A172 (cell line): ENCODE measurements around the gene CSAD. TPM values are rescaled to one million over a fixed set of nuclear protein-coding genes. Genes with fewer than 3 reads are reported as not detected.
"Not testable (repeated sequence)": the region's sequence is repeated elsewhere in the genome, so short reads cannot be mapped to it uniquely, and the experiment has no call there.

Source experiments
- DNase-seq: peaks from one replicate; pipeline ENCODE4 v3.0.0-alpha.2; 2015; ENCODE audit warnings: low spot score
- total RNA-seq: library from RNA; depleted of rRNA; stranded (reverse); fragments of >200 nt; shearing (Covaris generic); gene quantifications from 2 replicates; pipeline ENCODE4 v1.2.3, GENCODE V29; 2014

Gene CSAD
- total RNA-seq, 1 experiment from 2014 or later, result 9.2 TPM

DNA sequence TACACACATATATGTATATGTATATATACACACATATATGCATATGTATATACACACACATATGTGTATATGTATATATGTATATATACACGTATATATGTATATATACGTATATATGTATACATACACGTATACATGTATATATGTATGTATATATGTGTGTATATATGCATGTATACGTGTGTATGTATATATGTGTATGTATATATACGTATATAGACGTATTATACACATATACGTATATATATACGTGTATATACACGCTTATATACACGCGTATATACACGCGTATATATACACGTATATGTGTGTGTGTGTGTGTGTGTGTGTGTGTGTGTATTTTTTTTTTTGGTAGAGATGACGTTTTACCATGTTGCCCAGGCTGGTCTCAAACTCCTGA, 33.1 kb downstream of the CSAD start:
- no peak for DNase-seq

DNA sequence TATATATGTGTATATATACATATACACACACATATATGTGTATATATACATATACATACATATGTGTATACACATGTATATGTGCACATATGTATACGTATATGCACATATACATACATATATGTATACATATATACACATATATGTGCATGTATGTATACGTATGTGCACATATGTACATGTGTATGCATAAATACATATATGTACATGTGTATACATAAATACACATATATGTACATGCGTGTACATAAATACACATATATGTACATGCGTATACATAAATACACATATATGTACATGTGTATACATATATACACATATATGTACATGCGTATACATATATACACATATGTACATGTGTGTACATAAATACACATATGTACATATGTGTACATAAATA, 33.5 kb downstream of the CSAD start:
- DNase-seq, result no peak

GRCh38 chr12:53145383-53146260, 35.1 kb downstream of the CSAD start:
- DNase-seq, result no peak

- DNase-seq, result no peak
Observed at GRCh38 chr12:53143355-53143754, 37.4 kb downstream of the CSAD start.

- no peak for DNase-seq
Observed at GRCh38 chr12:53133722-53134121, 47.0 kb downstream of the CSAD start.

DNA sequence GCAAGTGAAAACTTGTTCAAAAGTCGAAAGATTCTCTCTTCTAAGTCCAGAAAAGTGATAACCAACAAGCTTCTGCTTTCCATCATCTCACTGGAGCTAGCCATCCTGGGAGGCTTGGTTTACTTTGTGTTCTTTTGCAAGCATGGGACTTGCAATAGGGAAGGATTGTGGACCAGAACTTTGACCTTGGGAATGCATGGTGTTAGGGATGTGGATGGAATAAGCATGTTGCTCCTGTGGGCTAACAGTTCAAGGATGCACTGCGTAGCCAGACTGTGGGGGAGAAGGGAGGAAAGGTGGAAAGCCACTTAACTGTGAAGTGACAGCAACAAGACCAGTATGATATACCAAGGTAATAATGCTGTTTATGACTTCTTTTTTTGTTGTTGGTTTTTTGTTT, 48.9 kb downstream of the CSAD start:
- no peak for DNase-seq

GRCh38 chr12:53128780-53129569, 51.8 kb downstream of the CSAD start:
- DNase-seq, result no peak

DNA sequence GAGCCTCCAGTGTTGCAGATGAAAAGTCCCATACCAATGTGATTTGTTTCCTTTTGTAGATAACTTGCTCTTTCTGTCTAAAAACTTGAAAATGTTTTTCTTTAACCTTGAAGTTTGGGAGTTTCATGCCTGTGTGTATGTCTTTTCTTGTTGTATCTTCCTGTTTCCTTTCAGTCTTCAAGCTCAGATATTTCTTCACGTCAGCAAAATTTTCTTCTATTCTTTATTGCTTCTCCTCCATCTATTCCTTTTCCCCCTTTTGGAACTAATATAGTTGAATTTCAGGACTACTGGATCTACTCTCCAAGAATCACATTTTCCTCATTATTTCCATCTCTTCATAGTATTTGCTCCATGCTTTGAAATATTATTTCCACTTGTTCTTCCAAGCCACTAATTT, 53.6 kb downstream of the CSAD start:
- DNase-seq, result no peak

GRCh38 chr12:53124352-53124723, 56.4 kb downstream of the CSAD start:
- no peak for DNase-seq

DNA sequence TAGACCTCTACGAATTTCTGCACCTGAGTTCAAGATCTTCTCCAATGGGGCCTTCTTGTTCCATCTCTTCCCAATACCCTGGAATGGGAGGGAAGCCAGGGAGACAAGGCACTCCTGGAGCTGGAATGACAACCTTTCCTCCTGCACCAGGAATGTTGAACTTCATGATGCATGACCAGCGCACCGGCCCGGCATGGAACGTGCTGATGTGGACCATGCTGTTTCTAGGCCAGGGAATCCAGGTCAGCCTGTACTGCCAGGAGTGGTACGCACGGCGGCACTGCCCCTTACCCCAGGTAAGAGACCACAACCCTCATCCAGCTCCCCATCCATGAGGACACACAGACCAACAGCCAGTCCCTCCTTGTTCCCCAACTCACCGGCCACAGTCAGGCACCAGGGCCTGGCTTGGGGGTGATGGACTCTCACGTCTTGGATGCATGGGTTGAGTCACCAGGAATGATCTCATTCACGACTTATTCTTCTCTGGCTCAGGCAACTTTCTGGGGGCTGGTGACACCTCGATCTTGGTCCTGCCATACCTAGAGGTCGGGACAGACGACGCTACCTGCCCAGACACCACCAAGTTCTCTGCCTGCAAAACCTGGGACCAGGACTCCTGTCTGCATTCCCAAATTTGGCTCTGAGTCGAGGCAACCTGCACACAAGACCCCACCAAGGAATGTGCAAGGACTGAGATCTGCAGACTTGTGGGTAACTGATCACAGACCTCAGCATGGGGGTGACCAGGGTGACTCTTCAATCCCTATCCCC, 57.0 kb downstream of the CSAD start:
- DNase-seq, result no peak

- no peak for DNase-seq
Observed at GRCh38 chr12:53122961-53123468, 57.7 kb downstream of the CSAD start.

- no peak for DNase-seq
Observed at GRCh38 chr12:53120685-53121525, 59.8 kb downstream of the CSAD start.

DNA sequence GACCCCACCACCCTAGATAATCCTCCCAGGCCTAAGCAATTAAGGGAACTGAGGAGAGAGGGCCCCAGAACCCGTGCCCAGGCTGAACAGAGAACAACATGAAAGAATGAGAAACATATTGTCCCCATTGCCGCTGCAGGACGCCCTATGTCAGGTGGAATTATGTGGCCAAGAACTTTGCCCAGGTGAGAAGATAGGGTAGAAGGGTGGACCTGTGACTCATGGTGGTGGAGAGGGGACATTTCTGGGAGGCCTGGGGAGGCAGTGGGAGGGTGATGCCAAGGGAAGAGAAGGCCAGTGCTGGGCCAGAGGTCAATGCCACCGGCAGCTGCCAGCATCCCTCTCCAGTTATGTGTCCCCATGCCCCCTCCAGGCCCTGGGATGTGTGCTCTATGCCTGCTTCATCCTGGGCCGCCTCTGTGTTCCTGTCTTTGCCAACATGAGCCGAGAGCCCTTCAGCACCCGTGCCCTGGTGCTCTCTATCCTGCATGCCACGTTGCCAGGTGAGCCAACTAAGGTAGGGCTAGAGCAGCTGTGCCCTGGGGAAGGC, 61.9 kb downstream of the CSAD start:
- DNase-seq, result no peak

DNA sequence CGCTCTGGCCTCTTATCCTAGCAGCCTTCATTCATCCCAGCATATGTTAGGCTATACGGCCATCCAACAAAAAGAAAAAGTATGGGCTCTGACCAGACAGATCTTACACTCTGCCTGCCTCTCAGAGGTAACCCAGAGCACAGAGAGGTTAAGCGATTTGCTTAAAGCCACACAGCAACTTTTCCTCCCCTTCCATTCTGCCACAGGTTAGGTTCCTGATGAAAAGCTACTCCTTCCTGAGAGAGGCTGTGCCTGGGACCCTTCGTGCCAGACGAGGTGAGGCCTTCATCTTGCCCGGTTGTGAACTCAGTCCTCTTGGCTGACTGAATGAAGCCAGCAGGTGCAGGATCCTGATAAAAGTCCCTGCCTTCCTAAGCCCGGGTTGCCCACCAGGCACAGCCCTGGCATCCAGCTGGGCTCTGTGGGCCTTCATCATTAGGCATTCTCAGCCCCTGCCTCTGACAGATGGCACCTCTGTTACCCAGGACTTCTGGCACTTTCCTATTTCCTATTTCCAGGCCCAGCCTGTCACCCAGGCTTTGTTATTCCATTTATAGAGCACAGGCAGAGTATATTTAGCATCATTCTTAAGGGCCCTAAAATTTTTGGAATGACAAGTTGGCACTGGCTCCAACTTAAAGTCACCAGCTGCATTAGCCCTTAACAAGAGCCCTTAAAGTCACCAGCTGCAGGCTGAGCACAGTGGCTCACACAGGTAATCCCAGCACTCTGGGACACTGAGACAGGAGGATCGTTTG, 64.7 kb downstream of the CSAD start:
- no peak for DNase-seq

DNA sequence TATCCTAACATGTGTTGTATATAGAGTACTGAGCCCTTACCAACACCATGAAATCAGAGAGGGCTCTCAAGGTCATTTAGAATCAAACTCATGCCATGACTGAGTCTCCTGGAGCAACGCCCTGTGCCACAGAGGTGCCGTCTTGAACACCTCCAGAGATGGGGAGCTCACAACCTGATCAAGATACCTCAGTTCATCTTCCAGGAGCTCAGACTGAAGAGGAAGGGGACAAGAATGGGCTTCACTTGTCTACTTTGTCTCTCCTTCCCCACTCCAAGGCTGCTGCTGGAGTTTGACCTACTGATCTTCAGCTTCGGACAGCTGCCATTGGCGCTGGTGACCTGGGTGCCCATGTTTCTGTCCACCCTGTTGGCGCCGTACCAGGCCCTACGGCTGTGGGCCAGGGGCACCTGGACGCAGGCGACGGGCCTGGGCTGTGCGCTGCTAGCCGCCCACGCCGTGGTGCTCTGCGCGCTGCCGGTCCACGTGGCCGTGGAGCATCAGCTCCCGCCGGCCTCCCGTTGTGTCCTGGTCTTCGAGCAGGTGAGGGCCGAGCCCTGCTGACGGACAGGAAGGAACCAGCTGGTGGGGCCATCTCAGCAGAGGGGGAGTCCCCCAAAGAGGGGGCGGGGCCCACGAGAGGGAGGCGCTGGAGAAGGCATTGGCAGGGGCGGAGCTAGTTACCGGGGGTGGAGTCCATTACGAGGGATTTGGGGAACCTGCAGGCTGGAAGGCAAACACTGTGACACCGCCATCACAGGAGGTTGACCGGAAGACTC, 65.4 kb downstream of the CSAD start:
- no peak for DNase-seq

GRCh38 chr12:53113951-53114350, 66.8 kb downstream of the CSAD start:
- no peak for DNase-seq

DNA sequence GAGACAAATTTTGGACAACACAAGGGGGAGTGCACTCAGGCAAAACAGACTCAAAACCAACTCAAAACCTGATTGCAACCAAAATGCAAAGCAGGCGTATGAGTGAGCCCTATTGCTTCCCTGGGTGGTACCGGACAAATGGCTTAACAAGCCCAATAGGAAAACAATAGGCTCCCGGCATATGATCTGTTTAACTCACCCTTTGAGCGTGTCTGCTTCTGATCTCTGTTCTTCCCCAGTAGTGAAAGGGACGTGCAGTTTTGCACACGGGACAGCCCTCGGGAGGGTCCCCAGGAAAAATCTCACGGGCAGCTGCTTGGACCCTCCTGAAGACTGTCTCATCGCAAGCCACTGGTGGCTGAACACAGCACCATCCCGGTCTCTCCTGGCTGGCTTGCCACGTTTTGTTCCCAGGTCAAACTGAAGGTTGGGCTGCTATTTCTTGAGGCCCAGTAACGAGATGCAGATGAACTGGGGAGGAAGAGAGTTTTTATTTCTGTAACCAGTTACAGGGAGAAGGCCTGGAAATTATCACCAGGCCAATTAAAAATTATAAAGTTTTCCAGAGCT, 67.5 kb downstream of the CSAD start:
- no peak for DNase-seq

GRCh38 chr12:53112431-53112830, 68.3 kb downstream of the CSAD start:
- not testable (repeated sequence) for DNase-seq
